H54 (cell line): ENCODE data around the gene SLC6A9.

ENCODE experiments used
- DNase-seq: peaks from one replicate; pipeline ENCODE4 v3.0.0; 2011; ENCODE audit warnings: low spot score, mixed read lengths; ENCODE audit not compliant: insufficient read length
- FAIRE-seq: peaks from 3 replicates; lab custom pipeline; 2011; peaks lifted over from hg19 to GRCh38; lab: Jason Lieb, UNC
- POLR2A ChIP-seq: IDR thresholded peaks from 2 replicates; pipeline ENCODE4 v1.6.1; 2011; ENCODE audit warnings: low read depth, mild to moderate bottlenecking, low read length

Gene SLC6A9

DNA sequence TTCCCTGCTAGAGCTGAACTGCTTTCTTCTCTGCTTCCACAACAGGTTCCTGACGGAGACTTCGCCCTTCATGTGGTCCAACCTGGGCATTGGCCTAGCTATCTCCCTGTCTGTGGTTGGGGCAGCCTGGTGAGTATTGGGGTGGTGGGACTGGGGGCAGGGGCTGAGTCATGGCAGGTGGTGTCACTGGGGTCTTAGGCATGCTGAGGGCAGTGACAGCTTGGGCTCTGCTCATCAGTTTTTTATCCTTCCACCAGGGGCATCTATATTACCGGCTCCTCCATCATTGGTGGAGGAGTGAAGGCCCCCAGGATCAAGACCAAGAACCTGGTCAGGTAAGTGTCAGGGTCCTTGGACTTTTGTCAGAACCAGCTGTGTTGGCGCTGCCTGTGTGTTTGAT is 55.2 kb downstream of the SLC6A9 start:
- FAIRE-seq (no peak), DNase-seq (no peak)
- no peak for TF ChIP-seq POLR2A

DNA sequence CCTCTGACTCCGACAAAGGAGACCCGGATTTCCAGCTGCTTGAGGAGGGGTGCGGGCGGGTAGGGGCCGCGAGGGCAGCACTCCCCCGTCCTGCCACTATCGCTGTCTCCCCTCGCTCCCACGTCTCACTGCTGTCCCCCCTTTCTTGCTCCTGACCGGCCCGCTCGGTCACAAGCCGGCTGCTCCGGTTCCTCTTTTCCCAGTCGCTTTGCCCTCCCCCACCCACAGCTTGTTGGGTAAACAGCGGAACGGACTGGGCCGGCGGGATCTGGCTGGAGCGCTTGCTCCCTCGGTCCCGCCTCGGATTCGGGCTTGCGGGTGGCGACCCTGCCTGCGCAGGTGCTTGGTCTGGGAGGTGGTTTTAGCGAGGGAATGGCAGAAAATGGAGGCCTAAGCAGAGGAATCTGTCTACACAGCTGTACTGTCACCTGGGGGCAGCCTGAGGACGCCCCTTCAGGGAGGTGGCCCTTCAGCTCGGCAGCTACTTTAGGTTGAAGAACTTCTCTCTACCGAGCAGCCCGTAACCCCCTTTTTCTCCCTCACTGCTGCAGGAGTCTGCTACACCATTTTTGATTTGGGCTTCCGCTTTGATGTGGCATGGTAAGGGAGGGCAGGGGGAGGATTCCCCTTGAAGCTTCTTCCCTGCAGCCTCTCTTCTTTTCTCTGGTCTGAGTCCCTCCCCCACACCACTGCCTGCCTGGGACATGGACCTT is 55.9 kb downstream of the SLC6A9 start:
- no peak for DNase-seq
- FAIRE-seq: no peak
- no peak for TF ChIP-seq POLR2A

DNA sequence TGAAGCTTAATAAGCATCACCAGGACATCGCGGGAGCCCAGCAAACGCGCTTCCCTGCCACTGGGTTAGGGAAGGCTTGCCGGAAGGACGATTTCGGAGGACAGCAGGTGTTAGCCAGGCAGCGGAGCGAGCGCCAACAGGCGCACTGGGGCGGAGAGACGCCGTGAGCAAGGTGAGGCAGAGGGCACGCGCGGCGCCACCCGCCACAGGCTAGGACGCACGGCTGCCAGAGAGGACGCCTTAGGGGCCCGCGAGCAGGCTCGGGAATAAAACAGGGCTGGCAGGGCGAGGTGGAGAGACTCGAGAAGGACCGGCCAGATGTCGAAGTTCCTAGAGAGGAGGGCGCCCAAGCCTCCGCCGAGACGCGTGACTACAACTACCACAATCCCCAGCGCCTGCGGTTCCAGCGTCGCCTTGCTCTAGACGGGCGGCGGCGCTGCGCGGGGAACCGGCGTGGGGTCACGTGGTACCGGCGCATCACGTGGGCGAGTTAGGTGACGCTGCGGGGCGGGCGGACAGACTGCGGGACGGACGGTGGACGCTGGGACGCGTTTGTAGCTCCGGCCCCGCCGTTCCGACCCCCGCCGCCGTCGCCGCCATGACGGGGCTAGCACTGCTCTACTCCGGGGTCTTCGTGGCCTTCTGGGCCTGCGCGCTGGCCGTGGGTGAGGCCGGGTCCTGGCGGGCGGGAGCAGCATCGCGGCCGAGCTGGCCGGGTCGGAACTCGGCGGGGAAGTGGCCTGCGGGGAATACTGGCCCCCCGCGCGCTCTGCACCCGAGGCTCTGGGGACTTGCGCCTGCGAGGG is 56.6 kb downstream of the SLC6A9 start, which contains the start of gene ATP6V0B:
Gene ATP6V0B (plus strand): TSS at position 518 of the 806 bp plus-strand sequence. CDS start 81 bp downstream, at position 599.
- DNase-seq (peak; percentile 97), FAIRE-seq (no peak)
- TF ChIP-seq POLR2A: peak; percentile 94

DNA sequence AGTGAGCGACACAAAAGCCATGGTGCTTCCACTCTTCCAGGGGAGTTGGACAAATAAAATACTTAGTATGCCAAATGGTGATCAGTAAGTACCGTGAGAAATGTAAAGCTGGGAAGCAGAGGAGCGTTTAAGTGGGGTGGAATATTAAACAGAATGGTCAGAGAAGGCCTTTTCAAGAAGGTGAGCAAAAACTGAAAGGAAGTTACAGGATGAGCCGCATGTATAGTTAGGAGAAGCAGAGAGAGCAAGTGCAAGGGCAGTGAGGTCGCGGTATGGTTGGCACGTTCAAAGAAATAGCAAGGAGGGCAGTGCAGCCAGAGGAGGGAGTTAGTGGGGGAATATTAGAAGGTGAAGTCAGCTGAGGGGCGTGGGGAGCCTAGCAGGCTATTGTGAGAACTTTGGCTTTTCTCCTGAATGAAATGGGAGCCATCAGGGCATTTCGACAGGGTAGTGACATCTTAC is 57.2 kb downstream of the SLC6A9 start:
- no peak for TF ChIP-seq POLR2A
- DNase-seq: no peak
- FAIRE-seq: no peak

DNA sequence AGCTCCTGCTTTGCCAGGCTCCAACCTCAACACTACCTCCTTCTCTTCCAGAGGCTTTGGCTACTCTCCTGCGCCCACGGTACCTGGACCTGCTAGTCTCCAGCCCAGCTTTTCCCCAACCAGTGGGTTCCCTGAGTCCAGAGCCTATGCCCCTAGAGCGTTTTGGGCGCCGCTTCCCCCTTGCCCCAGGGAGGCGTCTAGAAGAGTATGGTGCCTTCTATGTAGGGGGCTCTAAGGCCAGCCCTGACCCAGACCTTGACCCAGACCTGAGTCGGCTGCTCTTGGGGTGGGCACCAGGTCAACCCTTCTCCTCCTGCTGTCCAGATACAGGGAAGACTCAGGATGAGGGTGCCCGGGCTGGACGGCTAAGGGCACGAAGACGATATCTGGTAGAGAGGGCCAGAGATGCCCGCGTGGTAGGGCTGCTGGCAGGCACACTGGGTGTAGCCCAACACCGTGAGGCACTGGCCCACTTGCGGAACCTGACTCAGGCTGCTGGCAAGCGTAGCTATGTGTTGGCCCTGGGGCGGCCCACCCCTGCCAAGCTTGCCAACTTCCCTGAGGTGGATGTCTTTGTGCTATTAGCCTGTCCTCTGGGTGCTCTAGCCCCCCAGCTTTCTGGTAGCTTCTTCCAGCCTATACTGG is 59.8 kb downstream of the SLC6A9 start:
- no peak for TF ChIP-seq POLR2A
- DNase-seq (no peak), FAIRE-seq (no peak)

DNA sequence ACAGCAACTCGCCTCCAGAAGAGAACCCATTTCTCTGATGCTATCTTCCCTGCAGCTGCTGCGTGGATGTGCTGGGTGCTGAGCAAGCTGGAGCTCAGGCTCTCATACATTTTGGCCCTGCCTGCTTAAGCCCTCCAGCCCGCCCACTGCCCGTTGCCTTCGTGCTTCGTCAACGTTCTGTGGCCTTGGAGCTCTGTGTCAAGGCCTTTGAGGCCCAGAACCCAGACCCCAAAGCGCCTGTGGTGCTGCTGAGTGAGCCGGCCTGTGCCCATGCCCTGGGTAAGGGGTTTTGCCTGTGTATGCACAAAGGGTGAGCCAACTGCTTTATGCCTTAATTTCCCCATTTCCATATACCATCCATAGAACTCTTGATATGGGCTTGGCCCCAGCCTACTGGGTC is 60.4 kb downstream of the SLC6A9 start:
- FAIRE-seq (no peak), DNase-seq (no peak)
- TF ChIP-seq POLR2A: no peak

DNA sequence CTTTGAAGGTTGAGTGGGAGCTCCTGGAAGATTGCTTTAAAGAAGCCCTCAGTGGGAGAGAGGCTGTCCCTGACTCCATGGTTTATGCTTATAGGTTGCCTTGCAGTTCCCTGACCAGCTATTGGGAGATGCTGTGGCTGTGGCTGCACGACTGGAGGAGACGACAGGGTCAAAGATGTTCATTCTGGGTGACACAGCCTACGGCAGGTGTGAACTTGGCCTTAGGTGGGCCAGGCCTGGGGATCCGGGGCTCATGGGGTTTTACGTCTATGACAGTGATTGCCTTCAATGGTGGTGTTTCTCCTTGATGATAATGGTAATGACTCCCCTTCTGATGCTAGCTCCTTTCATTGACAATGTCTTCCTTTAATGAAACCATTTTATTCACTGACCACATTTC is 60.8 kb downstream of the SLC6A9 start:
- DNase-seq (no peak), FAIRE-seq (no peak)
- no peak for TF ChIP-seq POLR2A

DNA sequence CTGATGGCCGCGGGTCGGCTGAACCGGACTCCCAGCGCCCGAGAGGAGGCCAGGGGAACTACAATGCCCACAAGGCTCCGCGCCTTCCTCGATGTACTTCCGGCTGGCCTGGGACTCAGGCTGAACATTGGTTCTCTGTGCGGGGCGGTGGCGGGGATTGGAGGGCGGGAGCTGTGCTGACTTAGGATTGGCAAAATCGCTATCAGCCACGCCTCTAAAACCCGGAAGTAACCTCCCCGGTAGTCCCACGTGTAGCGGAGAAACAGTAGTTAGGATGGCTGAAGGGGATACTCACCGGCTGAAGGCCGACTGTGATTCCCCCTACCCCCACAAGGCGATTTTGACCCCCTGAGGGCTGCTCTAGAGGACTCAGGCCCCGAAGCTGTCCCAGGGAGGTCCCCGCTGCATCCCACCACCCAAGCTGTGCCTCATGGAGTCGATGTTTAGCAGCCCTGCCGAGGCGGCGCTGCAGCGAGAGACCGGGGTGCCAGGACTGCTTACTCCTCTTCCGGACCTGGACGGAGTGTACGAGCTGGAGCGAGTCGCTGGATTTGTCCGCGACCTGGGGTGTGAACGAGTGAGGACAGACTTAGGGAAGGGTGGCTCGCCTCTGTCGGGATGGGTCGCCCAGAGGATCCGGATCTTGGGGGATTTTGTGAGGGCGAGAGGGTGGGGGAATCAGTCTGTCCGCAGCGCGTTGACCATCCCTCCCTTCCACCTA is 61.4 kb downstream of the SLC6A9 start, which contains the start of gene DPH2:
Gene DPH2 (plus strand): TSS at position 265 of the 721 bp plus-strand sequence. CDS start 166 bp downstream, at position 431.
- TF ChIP-seq POLR2A: no peak
- DNase-seq (peak; percentile 99), FAIRE-seq (peak; percentile 66)

DNA sequence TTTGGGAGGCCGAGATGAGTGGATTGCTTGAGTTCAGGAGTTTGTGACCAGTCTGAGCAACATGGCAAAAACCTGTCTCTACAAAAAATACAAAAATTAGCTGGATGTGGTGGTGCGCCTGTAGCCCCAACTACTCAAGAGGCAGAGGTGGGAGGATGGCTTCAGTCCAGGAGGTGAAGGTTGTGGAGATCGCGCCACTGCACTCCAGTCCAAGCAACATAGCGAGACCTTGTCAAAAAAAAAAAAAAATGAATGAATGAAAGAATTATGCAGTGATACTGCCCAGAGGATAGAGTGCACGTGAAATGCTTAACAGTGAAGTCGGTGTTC is 61.9 kb downstream of the SLC6A9 start:
- DNase-seq (no peak), FAIRE-seq (no peak)
- no peak for TF ChIP-seq POLR2A

DNA sequence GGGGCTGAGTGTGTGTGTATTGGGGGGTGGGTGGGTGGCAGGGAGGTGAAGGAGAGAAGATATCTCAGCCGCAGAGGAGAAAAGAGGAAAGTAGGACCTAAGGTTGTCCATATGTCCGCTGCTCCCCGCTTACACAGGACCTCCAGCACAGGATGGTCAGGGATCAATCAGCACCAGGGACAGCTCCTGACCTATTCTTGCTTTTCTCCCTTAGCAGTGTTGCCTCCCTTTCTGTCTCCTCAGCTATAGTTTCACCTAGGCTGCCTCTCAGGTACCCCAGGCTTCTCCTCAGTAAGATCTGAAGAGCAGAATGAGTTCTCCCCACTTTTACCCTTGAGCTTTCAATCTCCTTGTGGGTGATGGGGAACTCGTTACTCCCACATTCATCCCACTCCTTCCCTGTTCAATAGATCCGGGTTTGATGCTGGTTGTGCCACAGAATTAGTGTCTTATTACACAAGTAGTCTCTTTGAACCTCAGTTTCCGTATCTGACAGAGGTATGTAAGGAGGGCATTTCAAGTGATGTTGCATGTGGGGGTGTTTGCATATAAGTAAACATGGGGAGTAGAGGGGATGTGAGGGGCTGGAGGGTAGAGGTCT is 62.8 kb downstream of the SLC6A9 start:
- no peak for TF ChIP-seq POLR2A
- no peak for DNase-seq
- FAIRE-seq: no peak

DNA sequence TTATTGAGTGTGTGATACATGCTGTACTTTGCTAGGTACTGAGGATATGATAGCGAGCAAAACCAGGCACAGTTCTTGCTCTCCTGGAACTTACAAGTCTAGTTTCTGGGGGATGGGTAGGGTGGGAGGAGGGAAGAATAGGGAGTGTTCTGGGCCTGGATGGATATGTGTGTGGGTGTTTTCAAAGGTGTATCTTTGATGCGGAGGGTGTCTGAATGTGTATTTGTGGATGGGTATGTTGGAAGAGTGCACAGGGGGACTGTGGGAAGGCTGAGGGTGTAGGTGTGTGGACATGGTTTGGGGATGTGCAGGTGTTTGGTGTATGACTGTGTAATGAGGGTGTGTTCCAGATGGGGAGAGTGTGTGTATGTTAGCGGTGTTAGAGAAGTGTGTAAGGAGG is 65.9 kb downstream of the SLC6A9 start:
- no peak for FAIRE-seq
- TF ChIP-seq POLR2A: no peak

DNA sequence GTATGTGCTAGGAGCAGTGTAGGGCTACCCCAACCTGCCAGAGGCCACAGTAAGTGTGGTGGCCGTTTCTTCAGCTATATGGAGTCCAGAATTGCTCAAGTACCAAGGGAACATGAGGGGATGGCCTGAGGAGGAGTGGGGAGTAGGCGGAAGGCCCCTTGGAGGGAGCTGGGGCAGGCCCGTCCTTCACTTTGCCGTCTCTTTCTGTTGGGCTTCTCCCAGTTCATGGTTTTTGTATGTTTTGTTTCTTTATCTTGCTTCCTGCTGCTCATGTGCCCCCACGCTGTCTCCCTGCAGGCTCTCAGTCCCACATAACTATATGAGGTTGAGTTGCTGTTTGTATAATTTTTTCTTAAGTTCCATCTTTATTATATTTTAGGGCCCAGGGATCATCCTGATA is 67.4 kb downstream of the SLC6A9 start:
- DNase-seq: no peak
- no peak for TF ChIP-seq POLR2A

More for the DNA sequence above, 65.9 kb downstream of the SLC6A9 start:
- no peak for DNase-seq

DNA sequence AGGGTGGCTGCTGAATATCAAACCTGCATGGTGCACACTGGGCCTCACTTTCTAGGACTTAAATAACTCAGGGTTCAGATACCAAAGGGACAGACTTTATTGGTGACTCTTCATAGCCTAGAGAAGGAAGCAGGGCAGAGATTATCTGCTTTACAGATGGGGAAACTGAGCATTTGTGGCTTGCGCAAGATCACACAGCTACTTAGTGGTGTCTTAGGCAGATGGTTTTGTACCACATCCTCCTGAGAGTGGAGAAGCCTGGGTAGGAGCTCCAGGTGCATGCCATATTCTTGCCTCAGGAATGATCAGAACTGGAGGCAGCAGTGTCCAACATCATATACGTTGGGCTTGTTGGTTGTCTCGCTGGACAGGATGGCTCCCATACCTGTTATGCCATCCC is 68.3 kb downstream of the SLC6A9 start:
- TF ChIP-seq POLR2A: no peak
- no peak for FAIRE-seq
- DNase-seq: no peak

More for the DNA sequence above, 67.4 kb downstream of the SLC6A9 start:
- FAIRE-seq: no peak
